Small intestine (tissue), 7 donors: ENCODE results near the gene THSD4. TPM values are rescaled to one million over a fixed set of nuclear protein-coding genes. Genes with fewer than 3 reads are reported as not detected.

Experiments
- DNase-seq, 2 donors: peaks; one replicate each; pipeline versions ENCODE4 v3.0.0 to v3.0.0-alpha.2; 2013
- FAIRE-seq: peaks from 2 replicates; lab custom pipeline; 2012; peaks lifted over from hg19 to GRCh38; lab: Jason Lieb, UNC
- H3K27ac ChIP-seq, 3 donors: one replicate each; pipeline ENCODE4 v1.5.1; 2013; ENCODE audit warnings: low read length in 2 of 3, mild to moderate bottlenecking in 2 of 3, control low read depth in 1 of 3, inconsistent platforms in 1 of 3, low read depth in 1 of 3, moderate library complexity in 1 of 3
- H3K27me3 ChIP-seq, 3 donors: one replicate each; pipeline ENCODE4 v1.6.1; 2013; ENCODE audit warnings: low read length in 3 of 3, inconsistent platforms in 1 of 3; ENCODE audit not compliant: control insufficient read depth in 3 of 3, insufficient read depth in 3 of 3
- H3K36me3 ChIP-seq, 3 donors: one replicate each; pipeline ENCODE4 v1.6.1; 2013; ENCODE audit warnings: low read length in 3 of 3, inconsistent platforms in 1 of 3, low read depth in 1 of 3, mild to moderate bottlenecking in 1 of 3, moderate library complexity in 1 of 3; ENCODE audit not compliant: control insufficient read depth in 3 of 3, insufficient read depth in 2 of 3
- H3K4me1 ChIP-seq, 3 donors: one replicate each; pipeline ENCODE4 v1.6.1; 2013; ENCODE audit warnings: low read length in 2 of 3, inconsistent platforms in 1 of 3, low read depth in 1 of 3, mild to moderate bottlenecking in 1 of 3, moderate library complexity in 1 of 3; ENCODE audit not compliant: control insufficient read depth in 3 of 3, insufficient read depth in 2 of 3
- H3K4me3 ChIP-seq, 3 donors: one replicate each; pipeline ENCODE4 v1.5.1; 2013; ENCODE audit warnings: low read length in 3 of 3, control low read depth in 1 of 3, inconsistent platforms in 1 of 3, low read depth in 1 of 3, mild to moderate bottlenecking in 1 of 3, moderate library complexity in 1 of 3
- H3K9me3 ChIP-seq, 2 donors: one replicate each; pipeline ENCODE4 v1.6.1; 2013; ENCODE audit warnings: low read depth in 1 of 2, low read length in 1 of 2; ENCODE audit not compliant: control insufficient read depth in 2 of 2, insufficient read depth in 1 of 2
- WGBS, 3 donors: extraction: QIAGEN DNeasy Blood & Tissue Kit; methylation state at CpG; one replicate each; pipeline ENCODE4 v1.1.7; 2013; 5-methylcytosine and 5-hydroxymethylcytosine counted together
- polyA plus RNA-seq, 4 donors: library from polyadenylated mRNA; stranded (reverse) in 3 of 4; unstranded in 1 of 4; fragments of 200-250 nt in 3 of 4; fragments of 120-200 nt in 1 of 4; gene quantifications; one replicate each; pipeline versions ENCODE4 v1.2.1 to v1.2.3, GENCODE V29; 2013
- donor health status: healthy with polysubstance abuse.
- donor health status: control.
- donor health status: control.
- donor health status: Bipolar disorder and iron deficiency.
- donor health status: healthy.

THSD4 gene
- polyA plus RNA-seq, 4 donors: 3.6 to 14.4 (median 9.7) TPM

DNA sequence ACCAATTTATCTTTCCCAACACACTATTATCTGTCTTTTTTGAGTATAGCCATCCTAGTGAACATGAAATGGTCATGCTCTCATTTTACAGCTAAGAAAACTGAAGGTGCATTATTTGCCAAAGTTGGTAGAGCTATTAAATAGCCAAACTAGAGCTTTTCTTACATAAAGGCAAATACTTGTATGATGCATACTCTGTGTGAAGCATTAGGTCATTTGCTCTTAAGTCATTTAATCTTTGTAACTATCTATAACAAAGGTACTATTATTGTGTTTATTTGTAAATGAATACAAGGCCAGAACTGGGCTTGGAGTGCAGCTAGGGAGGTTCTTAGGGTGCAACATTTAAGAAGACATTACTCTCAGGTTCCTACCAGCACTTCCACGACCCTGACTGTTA lies 123.7 kb downstream of the THSD4 start:
- Histone ChIP-seq H3K27me3 (no peaks in the 10 kb centered on the region), H3K4me3 (no peak overlapping the region), H3K36me3 (peaks cover 0 to 5% (median 0%) of the 10 kb centered on the region in 3 donors), H3K4me1 (peaks cover 0 to 61% (median 8%) of the 10 kb centered on the region in 3 donors), H3K9me3 (peaks cover 0 to 6% of the 10 kb centered on the region in 2 donors), H3K27ac (peak overlapping the region in 1 of 3 donors; percentile 83)
- DNase-seq (no peak), FAIRE-seq (no peak)
- 70 to 76% (median 71%) methylated on average over 1 of the region's 1 CpG for WGBS, 3 donors

- DNase-seq (peak; percentile 45 to 62), FAIRE-seq (no peak)
- Histone ChIP-seq H3K27me3 (no peaks in the 10 kb centered on the region), H3K4me3 (no peak overlapping the region), H3K9me3 (peaks cover 0 to 6% of the 10 kb centered on the region in 2 donors), H3K27ac (peak overlapping the region in 1 of 3 donors; percentile 83), H3K4me1 (peaks cover 0 to 61% (median 7%) of the 10 kb centered on the region in 3 donors), H3K36me3 (peaks cover 0 to 5% (median 0%) of the 10 kb centered on the region in 3 donors)
- 44 to 54% (median 51%) methylated on average over 10 of the region's 10 CpGs for WGBS, 3 donors
Observed at GRCh38 chr15:71239592-71240364, 124.5 kb downstream of the THSD4 start.

DNA sequence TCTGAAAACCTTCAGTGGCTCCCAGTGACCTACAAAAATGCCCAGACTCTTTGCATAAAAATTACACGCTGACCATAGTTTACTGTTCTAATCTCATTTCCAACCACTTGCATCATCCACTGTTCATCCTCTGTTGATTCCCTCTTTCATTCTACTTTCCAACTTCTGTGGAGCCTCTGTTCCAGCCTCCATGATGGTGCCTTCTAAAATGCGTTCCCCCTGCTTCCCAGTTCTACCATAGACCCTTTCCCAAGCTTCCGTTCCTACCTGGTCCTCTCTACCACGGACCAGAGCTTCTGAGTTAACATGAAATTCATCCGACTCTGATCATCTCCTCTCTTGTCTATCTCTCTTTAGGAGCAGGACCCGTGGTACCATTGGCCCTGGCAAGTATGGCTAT lies 127.0 kb downstream of the THSD4 start:
- H3K27me3 ChIP-seq: no peaks in the 10 kb centered on the region
- DNase-seq (no peak), FAIRE-seq (no peak)
- H3K36me3 ChIP-seq: peaks cover 0 to 6% (median 0%) of the 10 kb centered on the region in 3 donors
- H3K4me1 ChIP-seq: peaks cover 0 to 39% (median 6%) of the 10 kb centered on the region in 3 donors
- no peak overlapping the region for H3K4me3 ChIP-seq
- peaks cover 0 to 6% of the 10 kb centered on the region in 2 donors for H3K9me3 ChIP-seq
- H3K27ac ChIP-seq: no peak overlapping the region
- WGBS, 3 donors: 89 to 92% (median 90%) methylated on average over 6 of the region's 6 CpGs

DNA sequence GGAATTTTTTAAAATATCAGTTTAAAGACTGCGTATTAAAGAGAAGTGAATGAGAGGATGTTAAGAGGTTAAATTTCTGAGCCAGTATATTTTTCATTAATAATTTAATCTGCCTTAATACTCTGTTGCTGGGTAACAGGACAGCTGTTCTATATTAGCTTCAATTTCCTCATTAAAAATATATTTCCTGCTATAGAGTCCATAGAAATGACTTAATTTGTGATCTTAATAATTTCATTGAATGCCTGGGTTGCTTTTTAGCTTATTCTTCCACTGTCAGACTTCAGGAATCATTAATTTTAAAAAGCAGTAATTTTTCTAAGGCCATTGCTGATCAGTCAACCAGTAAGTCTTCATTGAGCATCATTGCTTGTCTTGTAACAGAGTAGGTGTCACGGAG lies 129.0 kb downstream of the THSD4 start:
- WGBS, 3 donors: 69 to 92% (median 89%) methylated on average over 2 of the region's 2 CpGs
- Histone ChIP-seq H3K36me3 (peaks cover 0 to 6% (median 0%) of the 10 kb centered on the region in 3 donors), H3K4me1 (peaks cover 0 to 32% (median 6%) of the 10 kb centered on the region in 3 donors), H3K27ac (no peak overlapping the region), H3K9me3 (peaks cover 0 to 6% of the 10 kb centered on the region in 2 donors), H3K4me3 (no peak overlapping the region), H3K27me3 (no peaks in the 10 kb centered on the region)
- FAIRE-seq (no peak), DNase-seq (no peak)

DNA sequence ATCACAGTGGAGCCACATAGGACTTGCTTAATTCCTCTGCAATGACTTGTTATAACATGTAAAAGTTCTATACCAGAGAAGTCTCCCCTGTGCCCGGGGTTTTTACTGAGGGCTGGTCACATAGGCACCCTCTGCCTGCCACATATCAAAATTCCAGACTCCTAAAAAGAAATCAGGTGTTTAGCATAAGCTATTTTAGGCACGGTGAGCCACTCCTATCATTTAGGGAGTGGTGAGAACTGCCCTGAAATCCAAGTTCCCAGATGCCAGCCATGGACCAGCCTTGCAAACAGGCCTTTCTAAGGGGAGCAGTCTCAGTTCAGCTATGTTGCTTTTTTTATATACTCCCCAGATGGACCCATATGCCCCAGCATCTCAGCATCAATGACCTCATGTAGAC lies 130.3 kb downstream of the THSD4 start:
- no peak for DNase-seq
- Histone ChIP-seq H3K27ac (no peak overlapping the region), H3K9me3 (peaks cover 0 to 6% of the 10 kb centered on the region in 2 donors), H3K4me1 (peaks cover 0 to 27% (median 6%) of the 10 kb centered on the region in 3 donors), H3K36me3 (peaks cover 0 to 6% (median 0%) of the 10 kb centered on the region in 3 donors), H3K4me3 (no peak overlapping the region), H3K27me3 (no peaks in the 10 kb centered on the region)
- WGBS, 3 donors: 76 to 90% (median 76%) methylated on average over 2 of the region's 2 CpGs
- no peak for FAIRE-seq

GRCh38 chr15:71248386-71248785 lies 133.1 kb downstream of the THSD4 start:
- Histone ChIP-seq H3K36me3 (peaks cover 0 to 4% (median 0%) of the 10 kb centered on the region in 3 donors), H3K4me3 (no peak overlapping the region), H3K27me3 (no peaks in the 10 kb centered on the region), H3K4me1 (peaks cover 3 to 38% (median 3%) of the 10 kb centered on the region in 3 donors), H3K9me3 (no peaks in the 10 kb centered on the region), H3K27ac (no peak overlapping the region)
- 67 to 93% (median 87%) methylated on average over 3 of the region's 3 CpGs for WGBS, 3 donors
- DNase-seq (no peak), FAIRE-seq (no peak)

DNA sequence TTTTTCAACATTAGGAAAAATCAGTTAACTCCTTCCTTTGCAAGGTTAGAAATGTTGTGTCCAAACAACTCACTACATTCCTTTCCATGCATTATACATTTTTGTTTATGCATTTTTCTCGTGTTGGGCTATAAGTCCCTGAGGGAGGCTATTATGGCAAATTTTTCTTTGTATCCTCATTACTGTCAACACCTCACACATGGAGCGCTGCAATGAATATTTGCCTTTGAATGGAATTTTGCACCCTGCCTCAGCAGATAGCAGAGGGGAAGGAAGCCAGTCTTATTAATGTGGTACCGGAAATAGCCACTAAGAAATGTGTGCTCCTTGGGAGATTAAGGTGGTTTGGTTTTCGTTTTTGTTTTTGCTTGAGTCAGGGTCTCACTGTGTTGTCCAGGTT lies 134.7 kb downstream of the THSD4 start:
- Histone ChIP-seq H3K27me3 (no peaks in the 10 kb centered on the region), H3K9me3 (no peaks in the 10 kb centered on the region), H3K4me3 (no peak overlapping the region), H3K4me1 (peaks cover 3 to 38% (median 5%) of the 10 kb centered on the region in 3 donors), H3K27ac (no peak overlapping the region), H3K36me3 (peaks cover 0 to 3% (median 0%) of the 10 kb centered on the region in 3 donors)
- WGBS, 3 donors: 73 to 88% (median 80%) methylated on average over 4 of the region's 4 CpGs
- no peak for DNase-seq
- FAIRE-seq: no peak

- Histone ChIP-seq H3K27ac (peak overlapping the region; percentile 40 to 76 (median 56)), H3K27me3 (no peaks in the 10 kb centered on the region), H3K9me3 (no peaks in the 10 kb centered on the region), H3K4me1 (peaks cover 3 to 38% (median 5%) of the 10 kb centered on the region in 3 donors), H3K4me3 (no peak overlapping the region), H3K36me3 (peaks cover 0 to 3% (median 0%) of the 10 kb centered on the region in 3 donors)
- WGBS, 3 donors: 73 to 87% (median 76%) methylated on average over 2 of the region's 2 CpGs
- no peak for DNase-seq
- no peak for FAIRE-seq
Observed at GRCh38 chr15:71250936-71251583, 135.8 kb downstream of the THSD4 start.
